Spleen (tissue), 11 donors: ENCODE results near the gene SHF. TPM values are rescaled to one million over a fixed set of nuclear protein-coding genes. Genes with fewer than 3 reads are reported as not detected.
"Not testable (repeated sequence)": the region's sequence is repeated elsewhere in the genome, so short reads cannot be mapped to it uniquely, and the experiment has no call there.

Source experiments
- DNase-seq: peaks from one replicate; pipeline ENCODE4 v3.0.0-alpha.2; 2020
- H3K27ac ChIP-seq, 8 donors: fragments of 200-600 bp; sonication (generic) in 7 of 8; 1 replicate in 4 of 8; 2 replicates in 4 of 8; pipeline versions ENCODE4 v1.5.0 to v1.8.0; 2016 to 2021; ENCODE audit warnings: inconsistent platforms in 4 of 8, mild to moderate bottlenecking in 4 of 8, moderate library complexity in 1 of 8
- H3K27me3 ChIP-seq, 7 donors: fragments of 200-600 bp; sonication (generic) in 6 of 7; replicated peaks in 1 of 7; 1 replicate in 4 of 7; 2 replicates in 3 of 7; pipeline versions ENCODE4 v1.5.0 to v1.8.0; 2016 to 2021; ENCODE audit warnings: inconsistent platforms in 3 of 7, mild to moderate bottlenecking in 1 of 7
- H3K36me3 ChIP-seq, 6 donors: fragments of 200-600 bp; sonication (generic) in 5 of 6; 1 replicate in 4 of 6; 2 replicates in 2 of 6; pipeline versions ENCODE4 v1.5.0 to v1.8.0; 2016 to 2021; ENCODE audit warnings: inconsistent platforms in 2 of 6
- H3K4me1 ChIP-seq, 6 donors: fragments of 200-600 bp; sonication (generic) in 5 of 6; 1 replicate in 3 of 6; 2 replicates in 3 of 6; pipeline versions ENCODE4 v1.5.0 to v1.8.0; 2016 to 2021; ENCODE audit warnings: inconsistent platforms in 3 of 6
- H3K4me3 ChIP-seq, 8 donors: fragments of 200-600 bp; sonication (generic) in 7 of 8; 1 replicate in 4 of 8; 2 replicates in 4 of 8; pipeline versions ENCODE4 v1.5.0 to v1.8.0; 2016 to 2021; ENCODE audit warnings: inconsistent platforms in 4 of 8, mild to moderate bottlenecking in 4 of 8, moderate library complexity in 2 of 8
- H3K9me3 ChIP-seq, 8 donors: fragments of 200-600 bp; sonication (generic) in 7 of 8; 1 replicate in 4 of 8; 2 replicates in 4 of 8; pipeline versions ENCODE4 v1.5.0 to v1.8.0; 2016 to 2021; ENCODE audit warnings: inconsistent platforms in 4 of 8
- CTCF ChIP-seq, 11 experiments: fragments of 200-600 bp in 7 of 11; fragments of 450-650 bp in 4 of 11; sonication (generic) in 4 of 11; IDR thresholded peaks in 8 of 11; conservative IDR thresholded peaks in 3 of 11; 1 replicate in 7 of 11; 2 replicates in 4 of 11; pipeline versions ENCODE4 v1.4.0 to v1.8.0; 2016 to 2021; ENCODE audit warnings: antibody characterized with exemption in 11 of 11, inconsistent platforms in 4 of 11, mild to moderate bottlenecking in 1 of 11
- POLR2A ChIP-seq, 3 donors: fragments of 450-650 bp; IDR thresholded peaks; one replicate each; pipeline ENCODE4 v1.5.1; 2017; ENCODE audit warnings: antibody characterized with exemption in 3 of 3, mild to moderate bottlenecking in 1 of 3
- POLR2AphosphoS5 ChIP-seq, 3 donors: sonication (generic); formaldehyde crosslinking; IDR thresholded peaks; one replicate each; pipeline ENCODE4 v1.5.1; 2017; ENCODE audit warnings: antibody characterized with exemption in 3 of 3
- WGBS, 5 donors: extraction: QIAGEN DNeasy Blood & Tissue Kit in 3 of 5; methylation state at CpG; one replicate each; pipeline versions ENCODE4 v1.1.5 to v1.1.7; 2013 to 2018; 5-methylcytosine and 5-hydroxymethylcytosine counted together
- intact Hi-C: fragments of 100-400 bp; cut with DNase I; formaldehyde crosslinking; loops from one replicate; pipeline ENCODE4 v1.15.0; 2023; ENCODE audit warnings: low total_unique reads
- polyA plus RNA-seq, 3 donors: library from polyadenylated mRNA; stranded (reverse); fragments of 200-250 nt; gene quantifications; one replicate each; pipeline ENCODE4 v1.2.1, GENCODE V29; 2013
- total RNA-seq, 7 donors: library from RNA; depleted of rRNA in 3 of 7; stranded (reverse); fragments of >200 nt in 3 of 7; fragmentation: NEBNext Ultra II Directional in 4 of 7; extraction: Animal tissue kit (Norgen Biotek cat#: 25700) in 4 of 7; gene quantifications; one replicate each; pipeline versions ENCODE4 v1.1.0 to v1.2.1, GENCODE V29; 2016 to 2021
- donor health status: healthy with polysubstance abuse.
- donor health status: DM: no; HTN: no; CAD: no; lungs with moderate emphysema.
- donor health status: DM: no; HTN: no; CAD: no.
- donor health status: Bipolar disorder and iron deficiency.
- donor health status: healthy.
- donor health status: DM: no; HTN: no; CAD: no.
- donor health status: DM: yes; HTN: yes; CAD: no.

The SHF gene
- total and polyA plus RNA-seq, 10 donors: 1.9 to 8.8 (median 5.7) TPM

- H3K4me3 ChIP-seq: no peak overlapping the region
- peaks cover 0 to 58% (median 27%) of the 10 kb centered on the region in 7 donors for H3K27me3 ChIP-seq
- H3K9me3 ChIP-seq: no peaks in the 10 kb centered on the region
- peaks cover 0 to 17% (median 7%) of the 10 kb centered on the region in 6 donors for H3K4me1 ChIP-seq
- WGBS, 5 donors: 71 to 87% (median 85%) methylated on average over 8 of the region's 8 CpGs
- no peaks in the 10 kb centered on the region for H3K36me3 ChIP-seq
- no peak for DNase-seq
- intact Hi-C loops: no loop called here
- H3K27ac ChIP-seq: no peak overlapping the region
- TF ChIP-seq POLR2AphosphoS5 (IDR thresholded peaks at IDR 0.05) (no peak), CTCF (IDR thresholded peaks at IDR 0.05 in 8 of 11, conservative IDR thresholded peaks at IDR 0.05 in 3 of 11) (no peak), POLR2A (IDR thresholded peaks at IDR 0.05) (no peak)
These were observed 50.1 kb downstream of the SHF start for GRCh38 chr15:45137703-45138102.

GRCh38 chr15:45136378-45136764 lies 51.4 kb downstream of the SHF start:
- peak; percentile 36 for DNase-seq
- H3K27me3 ChIP-seq: peaks cover 0 to 59% (median 27%) of the 10 kb centered on the region in 7 donors
- intact Hi-C loops: no loop called here
- TF ChIP-seq POLR2A (IDR thresholded peaks at IDR 0.05): no peak
- TF ChIP-seq POLR2AphosphoS5 (IDR thresholded peaks at IDR 0.05): no peak
- no peak for TF ChIP-seq CTCF (IDR thresholded peaks at IDR 0.05 in 8 of 11, conservative IDR thresholded peaks at IDR 0.05 in 3 of 11)
- no peak overlapping the region for H3K27ac ChIP-seq
- peak overlapping the region in 1 of 8 donors; percentile 17 for H3K4me3 ChIP-seq
- 16 to 30% (median 20%) methylated on average over 10 of the region's 10 CpGs for WGBS, 5 donors
- no peaks in the 10 kb centered on the region for H3K9me3 ChIP-seq
- peaks cover 0 to 17% (median 7%) of the 10 kb centered on the region in 6 donors for H3K4me1 ChIP-seq
- no peaks in the 10 kb centered on the region for H3K36me3 ChIP-seq

- intact Hi-C loops, DNase-seq, H3K36me3 ChIP-seq, H3K27ac ChIP-seq, H3K9me3 ChIP-seq: not testable (repeated sequence)
- H3K4me3 ChIP-seq: peak overlapping the region in 1 of 8 donors; percentile 61
- 13 to 23% (median 17%) methylated on average over 8 to 10 of the region's 37 CpGs for WGBS, 5 donors
- peaks cover 0 to 65% (median 27%) of the 10 kb centered on the region in 7 donors for H3K27me3 ChIP-seq
- peaks cover 0 to 17% (median 7%) of the 10 kb centered on the region in 6 donors for H3K4me1 ChIP-seq
These were observed 51.9 kb downstream of the SHF start for GRCh38 chr15:45135705-45136377.

- peak in 1 of 11 experiments; percentile 19 for TF ChIP-seq CTCF (IDR thresholded peaks at IDR 0.05 in 8 of 11, conservative IDR thresholded peaks at IDR 0.05 in 3 of 11)
- TF ChIP-seq POLR2AphosphoS5 (IDR thresholded peaks at IDR 0.05): peak in 1 of 3 donors; percentile 19
- no peak for TF ChIP-seq POLR2A (IDR thresholded peaks at IDR 0.05)
- no peaks in the 10 kb centered on the region for H3K36me3 ChIP-seq
- H3K27ac ChIP-seq: no peak overlapping the region
- peaks cover 1 to 20% (median 9%) of the 10 kb centered on the region in 6 donors for H3K4me1 ChIP-seq
- H3K27me3 ChIP-seq: peaks cover 0 to 74% (median 32%) of the 10 kb centered on the region in 7 donors
- 7 to 30% (median 9%) methylated on average over 4 to 57 of the region's 57 CpGs for WGBS, 5 donors
- DNase-seq: no peak
- H3K9me3 ChIP-seq: no peaks in the 10 kb centered on the region
- peak overlapping the region in 6 of 8 donors; percentile 9 to 61 (median 19) for H3K4me3 ChIP-seq
- intact Hi-C loops: no loop called here
These were observed 52.8 kb downstream of the SHF start for GRCh38 chr15:45134682-45135604.
